ENCODE data around the gene LACTB.

- TF ChIP-seq EZH2 (IDR thresholded peaks at IDR 0.05), result no peak
- TF ChIP-seq POLR2AphosphoS5 (IDR thresholded peaks at IDR 0.05; ENCODE audit: borderline replicate concordance, low read depth, low read length), result no peak
These were observed 66.0 kb downstream of the LACTB start for GRCh38 chr15:63187589-63188226.
